ENCODE results near the gene ABCA4.

ABCA4 gene

GRCh38 chr1:94068096-94068998 is 52.6 kb downstream of the ABCA4 start:
- no peak overlapping the region for H3K27ac Mint-ChIP-seq
- H3K4me3 Mint-ChIP-seq, result no peak overlapping the region
- peaks cover 8% of the 10 kb centered on the region for H3K4me1 Mint-ChIP-seq (ENCODE audit: low read depth)
- H3K27me3 Mint-ChIP-seq, result no peaks in the 10 kb centered on the region
- H3K36me3 Mint-ChIP-seq, result no peaks in the 10 kb centered on the region
- H3K9me3 Mint-ChIP-seq (ENCODE audit: low read depth), result no peaks in the 10 kb centered on the region

GRCh38 chr1:94067196-94067595 is 53.8 kb downstream of the ABCA4 start:
- Mint-ChIP-seq H3K27me3 (no peaks in the 10 kb centered on the region), H3K36me3 (no peaks in the 10 kb centered on the region), H3K4me3 (no peak overlapping the region), H3K9me3 (ENCODE audit: low read depth) (no peaks in the 10 kb centered on the region), H3K27ac (no peak overlapping the region), H3K4me1 (ENCODE audit: low read depth) (no peaks in the 10 kb centered on the region)

- Mint-ChIP-seq H3K4me3 (no peak overlapping the region), H3K36me3 (no peaks in the 10 kb centered on the region), H3K9me3 (ENCODE audit: low read depth) (no peaks in the 10 kb centered on the region)
These were observed 57.6 kb downstream of the ABCA4 start for GRCh38 chr1:94063379-94063778.

GRCh38 chr1:94061513-94062443 is 59.2 kb downstream of the ABCA4 start:
- Mint-ChIP-seq H3K9me3 (ENCODE audit: low read depth) (no peaks in the 10 kb centered on the region), H3K27ac (no peak overlapping the region), H3K4me1 (ENCODE audit: low read depth) (no peaks in the 10 kb centered on the region), H3K27me3 (no peaks in the 10 kb centered on the region), H3K4me3 (no peak overlapping the region), H3K36me3 (no peaks in the 10 kb centered on the region)

More at GRCh38 chr1:94063379-94063778, 57.6 kb downstream of the ABCA4 start:
- Mint-ChIP-seq H3K27ac (no peak overlapping the region), H3K4me1 (ENCODE audit: low read depth) (no peaks in the 10 kb centered on the region), H3K27me3 (no peaks in the 10 kb centered on the region)

GRCh38 chr1:94060720-94061119 is 60.2 kb downstream of the ABCA4 start:
- H3K27ac Mint-ChIP-seq, result no peak overlapping the region
- H3K9me3 Mint-ChIP-seq (ENCODE audit: low read depth), result no peaks in the 10 kb centered on the region
- no peaks in the 10 kb centered on the region for H3K36me3 Mint-ChIP-seq
- no peaks in the 10 kb centered on the region for H3K27me3 Mint-ChIP-seq
- no peaks in the 10 kb centered on the region for H3K4me1 Mint-ChIP-seq (ENCODE audit: low read depth)
- H3K4me3 Mint-ChIP-seq, result no peak overlapping the region

- Mint-ChIP-seq H3K4me3 (no peak overlapping the region), H3K27me3 (no peaks in the 10 kb centered on the region), H3K9me3 (ENCODE audit: low read depth) (no peaks in the 10 kb centered on the region), H3K4me1 (ENCODE audit: low read depth) (no peaks in the 10 kb centered on the region), H3K36me3 (no peaks in the 10 kb centered on the region), H3K27ac (no peak overlapping the region)
These were observed 62.2 kb downstream of the ABCA4 start for GRCh38 chr1:94058766-94059165.

GRCh38 chr1:94056996-94057395 is 64.0 kb downstream of the ABCA4 start:
- H3K4me3 Mint-ChIP-seq, result no peak overlapping the region
- no peaks in the 10 kb centered on the region for H3K4me1 Mint-ChIP-seq (ENCODE audit: low read depth)
- H3K36me3 Mint-ChIP-seq, result no peaks in the 10 kb centered on the region
- H3K27ac Mint-ChIP-seq, result no peak overlapping the region
- no peaks in the 10 kb centered on the region for H3K27me3 Mint-ChIP-seq
- no peaks in the 10 kb centered on the region for H3K9me3 Mint-ChIP-seq (ENCODE audit: low read depth)

GRCh38 chr1:94056171-94056570 is 64.8 kb downstream of the ABCA4 start:
- Mint-ChIP-seq H3K4me1 (ENCODE audit: low read depth) (no peaks in the 10 kb centered on the region), H3K27ac (no peak overlapping the region), H3K27me3 (no peaks in the 10 kb centered on the region), H3K9me3 (ENCODE audit: low read depth) (no peaks in the 10 kb centered on the region), H3K36me3 (no peaks in the 10 kb centered on the region), H3K4me3 (no peak overlapping the region)

- Mint-ChIP-seq H3K27me3 (no peaks in the 10 kb centered on the region), H3K27ac (no peak overlapping the region), H3K4me1 (ENCODE audit: low read depth) (no peaks in the 10 kb centered on the region), H3K4me3 (no peak overlapping the region), H3K36me3 (no peaks in the 10 kb centered on the region), H3K9me3 (ENCODE audit: low read depth) (no peaks in the 10 kb centered on the region)
These were observed 65.4 kb downstream of the ABCA4 start for GRCh38 chr1:94055459-94056122.

GRCh38 chr1:94050675-94051074 is 70.3 kb downstream of the ABCA4 start:
- no peaks in the 10 kb centered on the region for H3K9me3 Mint-ChIP-seq (ENCODE audit: low read depth)
- H3K36me3 Mint-ChIP-seq, result no peaks in the 10 kb centered on the region
- no peaks in the 10 kb centered on the region for H3K4me1 Mint-ChIP-seq (ENCODE audit: low read depth)
- no peaks in the 10 kb centered on the region for H3K27me3 Mint-ChIP-seq
- no peak overlapping the region for H3K4me3 Mint-ChIP-seq
- H3K27ac Mint-ChIP-seq, result no peak overlapping the region

- no peak overlapping the region for H3K4me3 Mint-ChIP-seq
These were observed 70.7 kb downstream of the ABCA4 start for GRCh38 chr1:94050254-94050653.

GRCh38 chr1:94049791-94050190 is 71.2 kb downstream of the ABCA4 start:
- H3K27ac Mint-ChIP-seq, result no peak overlapping the region
- H3K9me3 Mint-ChIP-seq (ENCODE audit: low read depth), result no peaks in the 10 kb centered on the region
- no peak overlapping the region for H3K4me3 Mint-ChIP-seq
- peaks cover 2% of the 10 kb centered on the region for H3K4me1 Mint-ChIP-seq (ENCODE audit: low read depth)
- no peaks in the 10 kb centered on the region for H3K27me3 Mint-ChIP-seq
- H3K36me3 Mint-ChIP-seq, result no peaks in the 10 kb centered on the region

More at GRCh38 chr1:94050254-94050653, 70.7 kb downstream of the ABCA4 start:
- Mint-ChIP-seq H3K36me3 (no peaks in the 10 kb centered on the region), H3K9me3 (ENCODE audit: low read depth) (no peaks in the 10 kb centered on the region), H3K4me1 (ENCODE audit: low read depth) (peaks cover 2% of the 10 kb centered on the region), H3K27ac (no peak overlapping the region), H3K27me3 (no peaks in the 10 kb centered on the region)

- Mint-ChIP-seq H3K27me3 (no peaks in the 10 kb centered on the region), H3K9me3 (ENCODE audit: low read depth) (no peaks in the 10 kb centered on the region), H3K27ac (no peak overlapping the region), H3K4me3 (no peak overlapping the region), H3K4me1 (ENCODE audit: low read depth) (peaks cover 2% of the 10 kb centered on the region), H3K36me3 (no peaks in the 10 kb centered on the region)
These were observed 72.4 kb downstream of the ABCA4 start for GRCh38 chr1:94048413-94049164.

GRCh38 chr1:94047949-94048348 is 73.0 kb downstream of the ABCA4 start:
- Mint-ChIP-seq H3K27ac (no peak overlapping the region), H3K9me3 (ENCODE audit: low read depth) (no peaks in the 10 kb centered on the region), H3K36me3 (no peaks in the 10 kb centered on the region), H3K27me3 (no peaks in the 10 kb centered on the region), H3K4me3 (no peak overlapping the region), H3K4me1 (ENCODE audit: low read depth) (peaks cover 2% of the 10 kb centered on the region)
